Glutamatergic neuron (in vitro differentiated cells): Measurements from ENCODE around the gene SMYD4. TPM values are rescaled to one million over a fixed set of nuclear protein-coding genes. Genes with fewer than 3 reads are reported as not detected.

Experiments used
- DNase-seq: peaks from one replicate; pipeline ENCODE4 v3.0.0; 2022
- H3K27ac Mint-ChIP-seq: one replicate; pipeline ENCODE4 v1.8.0; 2020; ENCODE audit warnings: mild to moderate bottlenecking, mixed read lengths, inconsistent platforms; ENCODE audit not compliant: unreplicated experiment
- H3K27me3 Mint-ChIP-seq: one replicate; pipeline ENCODE4 v1.8.0; 2020; ENCODE audit warnings: mild to moderate bottlenecking, moderate library complexity, mixed read lengths, inconsistent platforms; ENCODE audit not compliant: unreplicated experiment
- H3K36me3 Mint-ChIP-seq: one replicate; pipeline ENCODE4 v1.8.0; 2020; ENCODE audit warnings: mild to moderate bottlenecking, mixed read lengths, inconsistent platforms; ENCODE audit not compliant: unreplicated experiment
- H3K4me1 Mint-ChIP-seq: one replicate; pipeline ENCODE4 v1.8.0; 2020; ENCODE audit warnings: mild to moderate bottlenecking, low read depth, mixed read lengths, inconsistent platforms; ENCODE audit not compliant: unreplicated experiment
- H3K4me3 Mint-ChIP-seq: one replicate; pipeline ENCODE4 v1.8.0; 2020; ENCODE audit warnings: mild to moderate bottlenecking, mixed read lengths, inconsistent platforms; ENCODE audit not compliant: unreplicated experiment
- H3K9me3 Mint-ChIP-seq: one replicate; pipeline ENCODE4 v1.8.0; 2020; ENCODE audit warnings: mild to moderate bottlenecking, moderate library complexity, mixed read lengths, inconsistent platforms; ENCODE audit not compliant: unreplicated experiment
- total RNA-seq: library from RNA; stranded (reverse); fragmentation: NEBNext Ultra II Directional; extraction: Animal tissue kit (Norgen Biotek cat#: 25700); gene quantifications from one replicate; pipeline ENCODE4 v1.2.1, GENCODE V29; 2021; ENCODE audit not compliant: unreplicated experiment
- TF ChIP-seq, protein P1 (sequence below): fragments of 200-600 bp; sonication (generic); IDR thresholded peaks from one replicate; pipeline ENCODE4 v1.5.0; 2021; ENCODE audit not compliant: partially characterized antibody, unreplicated experiment

Gene SMYD4
- total RNA-seq, 1 donor from 2014 or later: 11.4 TPM

DNA sequence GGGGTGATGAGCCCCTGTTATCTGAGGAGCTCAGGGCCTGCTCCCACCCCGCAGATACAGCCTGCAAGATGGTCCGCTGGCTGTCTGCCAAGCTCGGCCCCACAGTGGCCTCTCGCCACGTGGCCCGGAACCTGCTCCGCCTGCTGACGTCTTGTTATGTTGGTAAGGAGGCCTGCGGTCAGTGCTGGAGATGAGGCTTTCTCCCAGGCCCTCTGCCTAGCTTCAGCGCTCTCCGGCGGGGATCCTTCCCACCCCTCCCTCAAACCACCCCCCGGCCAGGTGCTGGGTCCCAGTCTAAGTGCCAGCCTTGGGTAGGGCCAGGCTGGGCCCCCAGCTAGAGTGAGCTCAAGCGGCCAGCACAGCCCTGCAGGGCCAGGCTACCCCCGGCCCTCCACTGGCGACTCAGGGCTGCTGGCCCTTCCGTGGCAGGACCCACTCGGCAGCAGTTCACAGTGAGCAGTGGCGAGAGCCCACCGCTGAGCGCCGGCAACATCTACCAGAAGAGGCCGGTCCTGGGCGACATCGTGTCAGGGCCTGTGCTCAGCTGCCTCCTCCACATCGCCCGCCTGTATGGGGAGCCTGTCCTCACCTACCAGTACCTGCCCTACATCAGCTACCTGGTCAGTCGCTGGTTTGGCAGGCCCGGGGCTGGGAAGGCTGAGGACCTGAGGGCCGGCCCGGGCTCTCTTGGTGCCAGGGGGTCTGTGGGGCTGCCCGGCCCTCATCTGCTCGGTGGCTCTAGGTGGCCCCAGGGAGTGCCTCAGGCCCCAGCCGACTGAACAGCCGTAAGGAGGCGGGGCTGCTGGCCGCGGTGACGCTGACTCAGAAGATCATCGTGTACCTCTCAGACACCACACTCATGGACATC, 99.1 kb downstream of the SMYD4 start:
- H3K27ac Mint-ChIP-seq: no peak overlapping the region
- DNase-seq: no peak
- H3K9me3 Mint-ChIP-seq: peaks cover 2% of the 10 kb centered on the region
- H3K27me3 Mint-ChIP-seq: peaks cover 5% of the 10 kb centered on the region
- TF ChIP-seq, protein P1, sequence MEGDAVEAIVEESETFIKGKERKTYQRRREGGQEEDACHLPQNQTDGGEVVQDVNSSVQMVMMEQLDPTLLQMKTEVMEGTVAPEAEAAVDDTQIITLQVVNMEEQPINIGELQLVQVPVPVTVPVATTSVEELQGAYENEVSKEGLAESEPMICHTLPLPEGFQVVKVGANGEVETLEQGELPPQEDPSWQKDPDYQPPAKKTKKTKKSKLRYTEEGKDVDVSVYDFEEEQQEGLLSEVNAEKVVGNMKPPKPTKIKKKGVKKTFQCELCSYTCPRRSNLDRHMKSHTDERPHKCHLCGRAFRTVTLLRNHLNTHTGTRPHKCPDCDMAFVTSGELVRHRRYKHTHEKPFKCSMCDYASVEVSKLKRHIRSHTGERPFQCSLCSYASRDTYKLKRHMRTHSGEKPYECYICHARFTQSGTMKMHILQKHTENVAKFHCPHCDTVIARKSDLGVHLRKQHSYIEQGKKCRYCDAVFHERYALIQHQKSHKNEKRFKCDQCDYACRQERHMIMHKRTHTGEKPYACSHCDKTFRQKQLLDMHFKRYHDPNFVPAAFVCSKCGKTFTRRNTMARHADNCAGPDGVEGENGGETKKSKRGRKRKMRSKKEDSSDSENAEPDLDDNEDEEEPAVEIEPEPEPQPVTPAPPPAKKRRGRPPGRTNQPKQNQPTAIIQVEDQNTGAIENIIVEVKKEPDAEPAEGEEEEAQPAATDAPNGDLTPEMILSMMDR: no peak
- H3K36me3 Mint-ChIP-seq: peaks cover 7% of the 10 kb centered on the region
- no peak overlapping the region for H3K4me3 Mint-ChIP-seq
- H3K4me1 Mint-ChIP-seq: peaks cover 3% of the 10 kb centered on the region

DNA sequence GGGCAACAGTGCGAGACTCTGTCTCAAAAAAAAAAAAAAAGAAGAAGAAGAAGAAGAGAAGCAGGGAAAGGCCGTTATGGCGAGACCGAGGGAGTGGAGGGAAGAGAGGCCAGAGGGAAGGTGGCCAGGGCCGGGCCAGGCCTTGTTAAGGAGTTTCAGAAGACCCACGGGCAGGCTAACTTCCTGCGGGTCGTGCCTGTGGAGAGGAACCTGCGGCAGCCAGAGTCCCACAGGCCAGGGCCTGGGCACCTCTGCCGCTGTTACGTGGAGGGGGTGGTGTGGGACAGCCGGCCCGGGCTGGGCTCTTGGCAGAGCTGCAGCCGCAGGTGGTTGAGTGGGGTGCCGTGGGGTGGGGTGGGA, 99.8 kb downstream of the SMYD4 start:
- no peak for DNase-seq
- Mint-ChIP-seq H3K27ac (no peak overlapping the region), H3K27me3 (peaks cover 5% of the 10 kb centered on the region), H3K36me3 (peaks cover 7% of the 10 kb centered on the region), H3K9me3 (peaks cover 2% of the 10 kb centered on the region), H3K4me3 (no peak overlapping the region), H3K4me1 (peaks cover 3% of the 10 kb centered on the region)
- TF ChIP-seq, protein P1: no peak

Other genes with a start within 250 kb of the SMYD4 start
- gene SLC43A2, start 201.1 kb downstream of the SMYD4 start, total RNA-seq: 31.3 TPM
- gene SCARF1, start 184.2 kb downstream of the SMYD4 start, total RNA-seq: 4.0 TPM
- 4.2 TPM for gene RILP, start 180.0 kb downstream of the SMYD4 start, total RNA-seq
- gene PRPF8, start 145.0 kb downstream of the SMYD4 start, total RNA-seq: 297 TPM
- 0.96 TPM for gene TLCD2, start 119.5 kb downstream of the SMYD4 start, total RNA-seq
- 13.4 TPM for gene WDR81, start 105.2 kb downstream of the SMYD4 start, total RNA-seq
- 0.37 TPM for gene SERPINF2, start 87.0 kb downstream of the SMYD4 start, total RNA-seq
- 9.7 TPM for gene SERPINF1, start 67.8 kb downstream of the SMYD4 start, total RNA-seq
- 43.4 TPM for gene RPA1, start 103 bp upstream of the SMYD4 start, total RNA-seq
- 50.3 TPM for gene RTN4RL1, start 195.4 kb upstream of the SMYD4 start, total RNA-seq
- gene DPH1, start 200.3 kb upstream of the SMYD4 start, total RNA-seq: 36.4 TPM
- 16.3 TPM for gene OVCA2, start 212.1 kb upstream of the SMYD4 start, total RNA-seq
- gene HIC1, start 225.2 kb upstream of the SMYD4 start, total RNA-seq: 2.5 TPM